SK-N-SH treated with all-trans-retinoic acid at 6 μM for 48 hours (cell line): ENCODE results near the gene LRRC19.
A peak's percentile ranks its signal among the peaks of the same experiment; 100 is the strongest.

Experiments
- ATAC-seq: fragments of 200-7000 bp; cut with Tn5 transposase; 3 replicates; pipeline ENCODE4 v1.9.1; 2020; ENCODE audit warnings: mild to moderate bottlenecking, moderate library complexity
- ARNTL ChIP-seq: fragments of 450-650 bp; formaldehyde crosslinking; IDR thresholded peaks from 2 replicates; pipeline ENCODE4 v1.5.0; 2020; ENCODE audit warnings: low read depth, mild to moderate bottlenecking, moderate library complexity, borderline replicate concordance
- BACH2 ChIP-seq: fragments of 250-450 bp; sonication (Bioruptor Pico); IDR thresholded peaks from 2 replicates; pipeline ENCODE4 v1.9.0; 2021; ENCODE audit warnings: mild to moderate bottlenecking, borderline replicate concordance
- CREB5 ChIP-seq: fragments of 250-450 bp; sonication (Bioruptor Pico); IDR thresholded peaks from 2 replicates; pipeline ENCODE4 v1.5.1; 2020; ENCODE audit warnings: low read depth, mild to moderate bottlenecking, moderate library complexity
- CSDC2 ChIP-seq: fragments of 250-450 bp; sonication (Bioruptor Pico); IDR thresholded peaks from 2 replicates; pipeline ENCODE4 v1.5.0; 2020; ENCODE audit warnings: mild to moderate bottlenecking, moderate library complexity
- ISL1 ChIP-seq: fragments of 250-450 bp; sonication (Bioruptor Pico); IDR thresholded peaks from 2 replicates; pipeline ENCODE4 v2.1.2; 2022; ENCODE audit warnings: mild to moderate bottlenecking, moderate library complexity
- OSR1 ChIP-seq: fragments of 250-450 bp; sonication (Bioruptor Pico); IDR thresholded peaks from 2 replicates; pipeline ENCODE4 v1.8.0; 2022; ENCODE audit warnings: moderate library complexity, mild to moderate bottlenecking, inconsistent platforms
- PATZ1 ChIP-seq: fragments of 250-450 bp; sonication (Bioruptor Pico); IDR thresholded peaks from 2 replicates; pipeline ENCODE4 v1.8.0; 2020; ENCODE audit warnings: mild to moderate bottlenecking, moderate library complexity, borderline replicate concordance
- PPARA ChIP-seq: fragments of 250-450 bp; sonication (Bioruptor Pico); IDR thresholded peaks from 2 replicates; pipeline ENCODE4 v1.5.0; 2020; ENCODE audit warnings: mild to moderate bottlenecking, borderline replicate concordance
- RARB ChIP-seq: fragments of 250-450 bp; sonication (Bioruptor Pico); IDR thresholded peaks from 2 replicates; pipeline ENCODE4 v1.8.0; 2021; ENCODE audit warnings: mild to moderate bottlenecking, moderate library complexity
- SNAI2 ChIP-seq: fragments of 250-450 bp; sonication (Bioruptor Pico); IDR thresholded peaks from 2 replicates; pipeline ENCODE4 v1.5.0; 2020; ENCODE audit warnings: mild to moderate bottlenecking, moderate library complexity
- TCF4 ChIP-seq: fragments of 250-450 bp; sonication (Bioruptor Pico); IDR thresholded peaks from 2 replicates; pipeline ENCODE4 v1.8.0; 2021; ENCODE audit warnings: mild to moderate bottlenecking, moderate library complexity, borderline replicate concordance
- TSHZ2 ChIP-seq: fragments of 250-450 bp; sonication (Bioruptor Pico); IDR thresholded peaks from 2 replicates; pipeline ENCODE4 v1.5.0; 2020; ENCODE audit warnings: mild to moderate bottlenecking, moderate library complexity
- ZC3H10 ChIP-seq: fragments of 250-450 bp; sonication (Bioruptor Pico); IDR thresholded peaks from 2 replicates; pipeline ENCODE4 v1.5.1; 2021; ENCODE audit warnings: mild to moderate bottlenecking, moderate library complexity
- ZFP3 ChIP-seq: fragments of 250-450 bp; sonication (Bioruptor Pico); IDR thresholded peaks from 2 replicates; pipeline ENCODE4 v1.5.0; 2020; ENCODE audit warnings: mild to moderate bottlenecking, moderate library complexity
- ZFP30 ChIP-seq: fragments of 450-650 bp; formaldehyde crosslinking; IDR thresholded peaks from 2 replicates; pipeline ENCODE4 v1.5.0; 2022; ENCODE audit warnings: mild to moderate bottlenecking, moderate library complexity
- ZNF565 ChIP-seq: fragments of 450-650 bp; formaldehyde crosslinking; conservative IDR thresholded peaks from 2 replicates; pipeline ENCODE4 v1.5.0; 2020; ENCODE audit warnings: low read depth, mild to moderate bottlenecking, moderate library complexity
- ZNF70 ChIP-seq: fragments of 450-650 bp; formaldehyde crosslinking; IDR thresholded peaks from 2 replicates; pipeline ENCODE4 v1.5.0; 2020; ENCODE audit warnings: mild to moderate bottlenecking, moderate library complexity
- ZNF8 ChIP-seq: fragments of 450-650 bp; formaldehyde crosslinking; IDR thresholded peaks from 2 replicates; pipeline ENCODE4 v1.5.0; 2020; ENCODE audit warnings: mild to moderate bottlenecking, moderate library complexity

Gene LRRC19

GRCh38 chr9:26955921-26956859 lies 49.3 kb downstream of the LRRC19 start, which contains the start of gene IFT74:
IFT74 (plus strand) TSS chr9:26956412; CDS start chr9:26961968, 5,556 bp downstream.
- TF ChIP-seq ISL1, result no peak
- no peak for TF ChIP-seq ZFP30 (CRISPR knock-in tag)
- no peak for TF ChIP-seq ZNF565
- TF ChIP-seq CSDC2 (CRISPR knock-in tag), result no peak
- TF ChIP-seq ZNF70 (CRISPR knock-in tag), result no peak
- 0 out of 2 replicates have a peak, but pooled peaks have one; percentile 38 for TF ChIP-seq TCF4 (CRISPR knock-in tag)
- no peak for TF ChIP-seq RARB (CRISPR knock-in tag)
- no peak for TF ChIP-seq BACH2 (CRISPR knock-in tag)
- TF ChIP-seq ZC3H10 (CRISPR knock-in tag), result no peak
- peak; percentile 13; the same call in 1 of the 2 replicates for TF ChIP-seq ZFP3 (CRISPR knock-in tag)
- peak; percentile 37; the same call in 1 of the 2 replicates for TF ChIP-seq TSHZ2 (CRISPR knock-in tag)

GRCh38 chr9:26955222-26955903 lies 50.1 kb downstream of the LRRC19 start:
- no peak for TF ChIP-seq OSR1 (CRISPR knock-in tag)
- no peak for TF ChIP-seq SNAI2 (CRISPR knock-in tag)
- TF ChIP-seq PPARA, result no peak
- TF ChIP-seq PATZ1 (CRISPR knock-in tag), result no peak
- no peak for TF ChIP-seq CSDC2 (CRISPR knock-in tag)
- no peak for TF ChIP-seq ZNF565
- TF ChIP-seq ARNTL, result no peak
- TF ChIP-seq BACH2 (CRISPR knock-in tag), result no peak
- TF ChIP-seq, all 23 proteins: peak for 0
- no peak for ATAC-seq

More at GRCh38 chr9:26955921-26956859, 49.3 kb downstream of the LRRC19 start, which contains the start of gene IFT74:
- peak; percentile 100 for ATAC-seq

GRCh38 chr9:26954050-26954508 lies 51.4 kb downstream of the LRRC19 start:
- TF ChIP-seq OSR1 (CRISPR knock-in tag) (no peak), CREB5 (CRISPR knock-in tag) (no peak), ZNF8 (no peak), BACH2 (CRISPR knock-in tag) (no peak), TSHZ2 (CRISPR knock-in tag) (no peak)
- no peak for ATAC-seq
